SK-N-SH (cell line): ENCODE data around the gene TPD52L1.

Source experiments
- CTCF ChIP-seq: fragments of 200-600 bp; sonication (generic); IDR thresholded peaks from 2 replicates; pipeline ENCODE4 v1.6.1; 2017; ENCODE audit warnings: antibody characterized with exemption, mild to moderate bottlenecking, moderate library complexity
- ELF1 ChIP-seq: IDR thresholded peaks from 2 replicates; pipeline ENCODE4 v1.4.0; 2012
- PBX3 ChIP-seq: IDR thresholded peaks from 2 replicates; pipeline ENCODE4; 2012
- REST ChIP-seq: IDR thresholded peaks from 2 replicates; pipeline ENCODE4 v1.6.1; 2012; ENCODE audit warnings: mild to moderate bottlenecking, low read depth, low read length, moderate library complexity
- TEAD4 ChIP-seq: IDR thresholded peaks from 2 replicates; pipeline ENCODE4 v1.4.0; 2012; ENCODE audit warnings: mild to moderate bottlenecking, borderline replicate concordance; ENCODE audit not compliant: insufficient read depth
- USF2 ChIP-seq: fragments of 150-350 bp; IDR thresholded peaks from 2 replicates; pipeline ENCODE4 v1.6.1; 2017; ENCODE audit warnings: antibody characterized with exemption, low read length, low read depth, borderline replicate concordance
- TF ChIP-seq, protein P1 (sequence below): IDR thresholded peaks from 2 replicates; pipeline ENCODE4 v1.4.0; 2012; ENCODE audit warnings: low read depth

GRCh38 chr6:125114248-125114858, 39.2 kb upstream of the TPD52L1 start:
- no peak for TF ChIP-seq ELF1
- TF ChIP-seq CTCF: peak; percentile 96
- no peak for TF ChIP-seq REST
- no peak for TF ChIP-seq USF2
- TF ChIP-seq, protein P1, sequence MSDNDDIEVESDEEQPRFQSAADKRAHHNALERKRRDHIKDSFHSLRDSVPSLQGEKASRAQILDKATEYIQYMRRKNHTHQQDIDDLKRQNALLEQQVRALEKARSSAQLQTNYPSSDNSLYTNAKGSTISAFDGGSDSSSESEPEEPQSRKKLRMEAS: no peak
- no peak for TF ChIP-seq TEAD4
- no peak for TF ChIP-seq PBX3
